MM.1S (cell line): ENCODE data around the gene CKS2.

Experiments used
- CTCF ChIP-seq: fragments of 300-600 bp; sonication (generic); IDR thresholded peaks from 2 replicates; pipeline ENCODE4 v1.5.1; 2016; ENCODE audit warnings: antibody characterized with exemption, low read length, mixed read lengths
- EZH2 ChIP-seq: fragments of 300-600 bp; sonication (generic); optimal IDR thresholded peaks from 2 replicates; pipeline ENCODE3; 2017; ENCODE audit warnings: low read depth, mild to moderate bottlenecking, antibody characterized with exemption, low read length, mixed read lengths

GRCh38 chr9:89284076-89284475 is 26.9 kb upstream of the CKS2 start:
- TF ChIP-seq CTCF (no peak), EZH2 (no peak)
